Keratinocyte (primary cell): ENCODE measurements around the gene CIAO1.

Source experiments
- CTCF ChIP-seq, 3 experiments: IDR thresholded peaks in 1 of 3; conservative IDR thresholded peaks in 1 of 3; optimal IDR thresholded peaks in 1 of 3; 2 replicates in 2 of 3; 3 replicates in 1 of 3; pipeline versions ENCODE3 to v1.5.1; 2011; ENCODE audit warnings: low read length in 3 of 3, mild to moderate bottlenecking in 3 of 3, moderate library complexity in 2 of 3, control low read depth in 1 of 3, inconsistent platforms in 1 of 3; ENCODE audit not compliant: insufficient read depth in 2 of 3; ENCODE audit errors: extremely low read depth in 1 of 3
- EZH2 ChIP-seq: IDR thresholded peaks from one replicate; pipeline ENCODE4 v1.6.1; 2012; ENCODE audit warnings: inconsistent platforms, mild to moderate bottlenecking, low read length, moderate library complexity

- TF ChIP-seq CTCF (optimal IDR thresholded peaks at IDR 0.05 in 1 of 3, IDR thresholded peaks at IDR 0.05 in 1 of 3, conservative IDR thresholded peaks at IDR 0.05 in 1 of 3; ENCODE audit: extremely low read depth in 1 of 3, insufficient read depth in 2 of 3, low read length in 3 of 3) (no peak), EZH2 (no peak)
Measured at GRCh38 chr2:96320326-96320725, 54.3 kb downstream of the CIAO1 start.
